HG03439 (cell line): ENCODE measurements around the gene NUP58.

ENCODE experiments used
- ATAC-seq: cut with Tn5 transposase; IDR thresholded peaks from one replicate; pipeline ENCODE4 v1.9.1; 2021; ENCODE audit warnings: mild to moderate bottlenecking, moderate library complexity; ENCODE audit not compliant: unreplicated experiment

The NUP58 gene

DNA sequence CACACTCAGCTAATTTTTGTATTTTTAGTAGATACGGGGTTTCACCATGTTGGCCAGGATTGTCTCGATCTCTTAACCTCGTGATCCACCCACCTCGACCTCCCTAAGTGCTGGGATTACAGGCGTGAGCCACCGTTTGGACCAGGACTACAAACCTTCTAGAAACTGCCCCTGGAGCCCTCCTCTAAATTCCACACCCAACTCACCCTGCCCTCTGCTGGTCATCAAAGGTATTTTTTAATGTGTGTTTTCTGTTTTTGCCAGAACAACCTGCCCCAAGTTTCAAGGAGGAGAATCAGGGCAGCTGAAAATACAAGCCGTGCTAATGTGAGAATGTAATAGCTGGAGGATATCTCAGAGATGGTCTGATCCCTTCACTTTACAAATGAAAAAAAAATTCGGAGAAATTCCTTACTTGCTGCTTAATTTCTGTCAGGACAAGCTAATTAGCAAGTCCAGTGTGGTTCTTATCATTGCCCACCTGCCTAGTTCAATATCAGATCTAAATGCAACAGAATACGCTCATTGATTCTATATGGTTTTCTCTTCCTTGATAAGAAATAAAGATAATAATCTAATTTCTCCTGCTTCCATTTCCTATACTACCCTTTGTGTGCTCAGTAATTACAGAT lies 74.4 kb downstream of the NUP58 start:
- no peak for ATAC-seq

DNA sequence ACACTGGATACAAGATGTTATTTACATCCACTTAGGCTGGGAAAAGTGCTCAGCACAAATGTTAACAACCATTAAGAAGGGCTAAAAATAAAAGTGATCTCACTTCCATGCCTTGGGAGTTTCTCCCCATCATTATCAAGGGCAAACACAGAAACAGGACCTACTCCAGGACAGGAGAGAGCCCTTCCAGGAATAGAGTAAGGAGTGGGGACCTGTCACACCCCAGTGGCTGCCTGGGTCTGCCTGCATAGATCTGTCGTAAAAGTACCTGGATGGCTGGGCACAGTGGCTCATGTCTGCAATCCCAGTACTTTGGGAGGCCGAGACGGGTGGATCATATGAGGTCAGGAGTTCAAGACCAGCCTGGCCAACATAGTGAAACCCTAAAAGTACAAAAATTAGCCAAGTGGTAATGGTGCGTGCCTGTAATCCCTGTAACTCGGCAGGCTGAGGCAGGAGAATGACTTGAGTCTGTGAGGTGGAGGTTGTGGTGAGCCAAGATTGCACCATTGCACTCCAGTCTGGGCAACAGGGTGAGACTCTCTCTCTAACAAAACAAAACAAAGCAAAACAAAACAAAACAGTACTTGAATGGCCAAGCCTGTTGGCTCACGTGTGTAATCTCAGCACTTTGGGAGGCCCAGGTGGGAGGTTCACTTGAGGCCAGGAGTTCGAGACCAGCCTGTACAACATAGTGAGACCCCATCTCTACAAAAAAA lies 76.0 kb downstream of the NUP58 start:
- no peak for ATAC-seq

DNA sequence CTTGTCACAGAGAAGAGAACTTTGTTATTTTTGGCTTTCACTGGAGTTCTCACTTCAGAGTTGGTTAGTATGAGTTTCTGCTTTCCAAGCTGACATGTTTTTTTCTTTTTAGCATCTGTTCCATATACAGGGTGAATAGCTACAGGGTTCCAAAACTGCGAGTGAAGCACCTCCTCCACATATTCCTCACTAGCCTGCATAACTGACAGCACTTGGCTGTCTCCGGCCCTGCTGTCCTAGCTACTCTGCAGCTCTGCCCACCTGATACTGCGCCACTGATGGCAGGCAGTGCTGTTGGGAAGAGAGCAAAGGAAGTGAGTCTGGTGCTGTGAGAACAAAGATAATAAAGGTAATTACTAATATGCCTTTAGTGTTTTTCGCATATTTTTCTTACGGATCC lies 77.1 kb downstream of the NUP58 start:
- no peak for ATAC-seq

GRCh38 chr13:25379011-25379410 lies 77.6 kb downstream of the NUP58 start:
- ATAC-seq: no peak

- ATAC-seq: no peak
Observed at GRCh38 chr13:25380082-25380481, 78.7 kb downstream of the NUP58 start.

DNA sequence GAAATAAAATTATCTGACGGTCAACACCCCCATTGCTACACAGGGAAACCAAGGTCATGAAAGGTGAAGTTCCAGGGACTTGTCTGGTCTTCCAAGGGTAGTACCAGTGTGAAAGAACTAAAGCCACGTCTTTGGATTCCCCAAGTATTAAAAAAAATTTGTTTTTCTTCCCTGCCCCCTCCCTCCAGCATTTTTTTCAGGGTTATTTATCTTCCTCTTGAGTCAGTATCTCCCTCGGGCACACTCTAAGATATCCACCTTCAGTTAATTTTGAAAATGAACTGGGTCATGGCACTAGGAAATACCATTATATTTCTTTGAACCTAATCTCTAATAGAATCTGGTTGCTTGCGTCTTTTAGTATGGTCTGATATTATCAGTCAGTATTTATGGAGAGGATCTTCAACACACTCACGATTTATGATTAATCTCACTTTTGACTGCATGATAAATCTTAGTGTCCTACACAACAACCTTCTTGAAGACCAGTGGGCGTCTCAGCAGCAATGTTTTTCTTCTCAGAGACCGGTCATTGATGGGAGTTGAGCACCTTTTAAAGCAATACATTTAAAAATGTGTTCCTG lies 79.4 kb downstream of the NUP58 start:
- no peak for ATAC-seq

DNA sequence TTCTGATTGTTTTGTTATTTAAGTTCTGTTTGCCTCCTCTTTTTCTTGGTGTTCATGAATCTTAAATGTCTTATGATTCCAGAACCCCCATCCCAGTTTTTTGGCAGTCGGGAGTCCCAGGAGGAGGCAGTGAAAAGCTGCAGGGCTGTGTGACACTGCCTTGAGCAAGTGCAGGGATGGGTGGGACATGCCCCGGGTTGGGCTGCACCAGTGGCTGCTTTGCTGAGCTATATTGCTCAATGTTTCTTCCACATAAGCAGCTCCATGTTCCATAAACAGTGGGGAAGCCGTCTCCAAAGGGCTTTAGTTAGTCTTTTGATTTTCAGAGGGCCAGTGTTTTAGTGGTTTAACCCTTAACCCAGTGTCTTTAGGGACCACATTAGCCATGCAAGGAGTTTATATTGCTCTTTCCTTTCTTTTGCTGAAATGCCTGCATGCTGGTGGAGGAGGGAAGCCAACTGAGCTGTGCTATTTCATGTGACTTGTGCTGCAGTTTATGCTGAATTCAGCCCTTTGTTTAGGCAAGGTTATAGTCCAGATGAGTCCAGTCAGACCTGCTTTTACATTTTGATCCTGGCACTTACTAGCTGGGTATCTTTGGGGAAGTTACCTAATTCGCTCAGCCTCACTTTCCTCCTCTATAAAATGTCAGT lies 83.5 kb downstream of the NUP58 start:
- ATAC-seq: no peak

DNA sequence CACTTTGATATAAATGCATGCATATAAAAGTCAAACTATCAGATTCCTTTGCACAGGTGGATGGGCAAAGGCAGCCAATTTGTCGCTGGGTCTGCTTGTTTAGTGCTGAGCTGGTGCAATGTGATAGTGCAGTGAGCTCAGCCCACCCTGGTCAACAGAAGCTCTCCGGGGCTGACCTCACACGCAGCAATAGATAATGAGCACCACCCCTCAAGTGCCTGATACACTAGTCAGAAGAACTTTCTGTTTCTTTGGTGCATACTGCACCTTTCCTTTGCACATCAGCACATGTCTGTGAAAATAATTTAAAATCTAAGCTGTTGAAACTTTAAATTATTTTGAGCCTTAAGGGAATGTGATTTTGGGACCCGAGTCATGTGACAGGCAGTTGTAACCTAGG lies 90.5 kb downstream of the NUP58 start:
- no peak for ATAC-seq
